ENCODE results near the gene FFAR1.

The FFAR1 gene, protein sequence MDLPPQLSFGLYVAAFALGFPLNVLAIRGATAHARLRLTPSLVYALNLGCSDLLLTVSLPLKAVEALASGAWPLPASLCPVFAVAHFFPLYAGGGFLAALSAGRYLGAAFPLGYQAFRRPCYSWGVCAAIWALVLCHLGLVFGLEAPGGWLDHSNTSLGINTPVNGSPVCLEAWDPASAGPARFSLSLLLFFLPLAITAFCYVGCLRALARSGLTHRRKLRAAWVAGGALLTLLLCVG (N-terminal part only)

DNA sequence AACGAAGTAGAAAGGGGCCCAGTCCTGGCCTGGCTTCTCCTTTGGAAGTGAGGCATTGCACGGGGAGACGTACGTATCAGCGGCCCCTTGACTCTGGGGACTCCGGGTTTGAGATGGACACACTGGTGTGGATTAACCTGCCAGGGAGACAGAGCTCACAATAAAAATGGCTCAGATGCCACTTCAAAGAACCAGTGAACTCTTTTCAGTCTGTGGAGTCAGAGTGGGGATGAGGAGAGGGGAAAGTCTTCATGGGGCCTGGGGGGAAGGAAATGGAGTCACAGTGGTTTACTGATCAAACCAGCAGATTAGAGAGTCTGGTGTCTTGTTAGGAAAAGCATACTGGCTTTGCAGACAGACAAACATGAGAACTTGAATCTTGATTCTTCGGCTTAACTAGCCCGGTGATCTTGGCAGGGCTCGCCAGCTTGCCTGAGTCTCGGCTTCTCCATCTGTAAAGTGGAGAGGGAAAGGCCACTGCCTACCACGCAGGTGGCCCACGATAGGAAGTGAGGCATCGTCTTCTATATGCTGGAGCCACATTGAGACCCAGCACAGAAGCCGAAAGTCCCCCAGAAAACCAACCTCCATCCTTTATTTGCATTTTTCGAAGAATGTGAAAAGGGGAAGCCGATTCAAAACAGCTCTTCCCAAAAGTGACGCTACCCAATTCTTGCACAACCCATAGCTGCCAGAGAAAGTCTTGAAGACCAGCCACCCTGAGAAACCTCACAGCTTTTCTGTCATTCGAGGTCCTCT lies at the start of gene FFAR1:
Gene FFAR1, plus strand, starts transcription at position 732 of the 759 bp plus-strand sequence. CDS start 3,650 bp downstream, outside the sequence.
- no peak for DNase-seq (ENCODE audit: low read depth)
- TF ChIP-seq, protein P1, sequence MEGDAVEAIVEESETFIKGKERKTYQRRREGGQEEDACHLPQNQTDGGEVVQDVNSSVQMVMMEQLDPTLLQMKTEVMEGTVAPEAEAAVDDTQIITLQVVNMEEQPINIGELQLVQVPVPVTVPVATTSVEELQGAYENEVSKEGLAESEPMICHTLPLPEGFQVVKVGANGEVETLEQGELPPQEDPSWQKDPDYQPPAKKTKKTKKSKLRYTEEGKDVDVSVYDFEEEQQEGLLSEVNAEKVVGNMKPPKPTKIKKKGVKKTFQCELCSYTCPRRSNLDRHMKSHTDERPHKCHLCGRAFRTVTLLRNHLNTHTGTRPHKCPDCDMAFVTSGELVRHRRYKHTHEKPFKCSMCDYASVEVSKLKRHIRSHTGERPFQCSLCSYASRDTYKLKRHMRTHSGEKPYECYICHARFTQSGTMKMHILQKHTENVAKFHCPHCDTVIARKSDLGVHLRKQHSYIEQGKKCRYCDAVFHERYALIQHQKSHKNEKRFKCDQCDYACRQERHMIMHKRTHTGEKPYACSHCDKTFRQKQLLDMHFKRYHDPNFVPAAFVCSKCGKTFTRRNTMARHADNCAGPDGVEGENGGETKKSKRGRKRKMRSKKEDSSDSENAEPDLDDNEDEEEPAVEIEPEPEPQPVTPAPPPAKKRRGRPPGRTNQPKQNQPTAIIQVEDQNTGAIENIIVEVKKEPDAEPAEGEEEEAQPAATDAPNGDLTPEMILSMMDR (conservative IDR thresholded peaks at IDR 0.05; ENCODE audit: control insufficient read depth, insufficient read depth, low read depth, low read length) = no peak
- H3K4me3 ChIP-seq (ENCODE audit: control insufficient read depth, low read depth, low read length) = no peak within 1 kb of the TSS

DNA sequence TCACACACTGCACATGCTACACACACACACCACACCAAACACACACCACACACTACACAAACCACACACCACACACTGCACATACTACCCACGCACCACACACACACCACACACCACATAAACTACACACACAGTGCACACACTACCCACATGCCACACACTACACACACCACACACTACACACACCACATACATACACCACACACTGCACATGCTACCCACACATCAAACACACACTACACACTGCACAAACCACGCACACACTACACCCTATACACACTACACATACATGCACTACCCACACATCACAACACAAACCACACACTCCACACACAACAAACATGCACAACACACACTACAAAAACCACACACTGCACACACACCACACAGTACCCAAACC lies 49.8 kb upstream of the FFAR1 start:
- H3K4me3 ChIP-seq (ENCODE audit: control insufficient read depth, low read depth, low read length) = no peak overlapping the region
- TF ChIP-seq, protein P1 (conservative IDR thresholded peaks at IDR 0.05; ENCODE audit: control insufficient read depth, insufficient read depth, low read depth, low read length) = no peak
- no peak for DNase-seq (ENCODE audit: low read depth)

DNA sequence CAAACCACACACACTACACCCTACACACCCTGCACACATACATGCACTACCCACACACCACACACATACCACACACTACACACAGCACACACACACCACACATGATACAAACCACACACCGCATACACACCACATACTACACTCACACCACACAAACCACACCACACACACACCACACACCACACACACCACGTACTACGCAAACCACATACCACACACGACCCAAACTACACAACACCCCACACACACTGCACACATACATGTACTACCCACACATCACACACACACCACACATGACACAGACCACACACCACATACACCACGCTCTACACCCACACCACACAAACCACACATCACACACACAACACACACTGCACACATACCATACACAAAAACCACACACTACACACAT lies 49.1 kb upstream of the FFAR1 start:
- TF ChIP-seq, protein P1 (conservative IDR thresholded peaks at IDR 0.05; ENCODE audit: control insufficient read depth, insufficient read depth, low read depth, low read length) = no peak
- no peak overlapping the region for H3K4me3 ChIP-seq (ENCODE audit: control insufficient read depth, low read depth, low read length)
- no peak for DNase-seq (ENCODE audit: low read depth)

DNA sequence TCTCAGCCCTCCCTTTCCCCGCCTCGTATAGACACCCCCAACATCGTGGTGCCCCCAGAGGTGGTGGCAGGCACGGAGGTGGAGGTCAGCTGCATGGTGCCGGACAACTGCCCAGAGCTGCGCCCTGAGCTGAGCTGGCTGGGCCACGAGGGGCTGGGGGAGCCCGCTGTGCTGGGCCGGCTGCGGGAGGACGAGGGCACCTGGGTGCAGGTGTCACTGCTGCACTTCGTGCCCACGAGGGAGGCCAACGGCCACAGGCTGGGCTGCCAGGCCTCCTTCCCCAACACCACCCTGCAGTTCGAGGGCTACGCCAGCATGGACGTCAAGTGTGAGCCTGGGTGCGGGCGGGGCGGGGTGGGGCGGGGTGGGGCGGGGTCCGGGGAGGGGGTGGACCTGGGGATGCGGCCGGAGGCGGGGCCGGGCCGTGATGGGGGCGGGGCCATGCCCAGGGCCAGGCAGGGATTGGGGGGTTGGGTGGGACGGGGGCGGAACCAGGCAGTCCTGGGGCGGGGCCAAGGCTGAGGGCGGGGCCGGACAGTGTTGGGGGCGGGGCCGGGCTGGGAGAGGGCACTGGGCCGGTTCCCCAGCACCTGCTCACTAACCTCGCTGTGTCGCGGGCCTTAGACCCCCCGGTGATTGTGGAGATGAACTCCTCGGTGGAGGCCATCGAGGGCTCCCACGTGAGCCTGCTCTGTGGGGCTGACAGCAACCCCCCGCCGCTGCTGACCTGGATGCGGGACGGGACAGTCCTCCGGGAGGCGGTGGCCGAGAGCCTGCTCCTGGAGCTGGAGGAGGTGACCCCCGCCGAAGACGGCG lies 48.0 kb upstream of the FFAR1 start:
- no peak for DNase-seq (ENCODE audit: low read depth)
- H3K4me3 ChIP-seq (ENCODE audit: control insufficient read depth, low read depth, low read length) = no peak overlapping the region
- TF ChIP-seq, protein P1 (conservative IDR thresholded peaks at IDR 0.05; ENCODE audit: control insufficient read depth, insufficient read depth, low read depth, low read length) = no peak

GRCh38 chr19:35300339-35300649 lies 47.4 kb upstream of the FFAR1 start:
- no peak for DNase-seq (ENCODE audit: low read depth)
- H3K4me3 ChIP-seq (ENCODE audit: control insufficient read depth, low read depth, low read length) = no peak overlapping the region
- TF ChIP-seq, protein P1 (conservative IDR thresholded peaks at IDR 0.05; ENCODE audit: control insufficient read depth, insufficient read depth, low read depth, low read length) = no peak

DNA sequence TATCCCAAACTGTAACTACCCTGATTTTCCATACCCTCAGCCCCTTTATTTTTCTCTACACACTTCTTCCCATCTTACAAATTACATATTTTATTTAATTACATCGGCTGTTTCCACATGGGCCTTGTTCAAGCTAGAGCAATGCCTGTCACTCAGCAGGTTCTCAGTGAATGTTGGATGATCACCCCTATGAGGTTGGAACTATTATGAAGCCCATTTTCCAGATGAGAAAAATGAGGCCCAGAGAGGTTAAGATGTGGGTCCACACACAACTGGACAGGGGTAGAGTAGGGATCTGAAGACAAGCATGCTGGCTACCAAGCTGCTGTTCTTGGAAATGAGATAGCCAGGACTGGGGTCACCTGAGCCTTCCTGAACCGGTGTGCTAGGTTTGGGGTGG lies 45.7 kb upstream of the FFAR1 start:
- TF ChIP-seq, protein P1 (conservative IDR thresholded peaks at IDR 0.05; ENCODE audit: control insufficient read depth, insufficient read depth, low read depth, low read length) = no peak
- H3K4me3 ChIP-seq (ENCODE audit: control insufficient read depth, low read depth, low read length) = no peak overlapping the region
- no peak for DNase-seq (ENCODE audit: low read depth)

Data from fibroblast of mammary gland (primary cell).